ENCODE results near the gene MAST4.

MAST4 gene

DNA sequence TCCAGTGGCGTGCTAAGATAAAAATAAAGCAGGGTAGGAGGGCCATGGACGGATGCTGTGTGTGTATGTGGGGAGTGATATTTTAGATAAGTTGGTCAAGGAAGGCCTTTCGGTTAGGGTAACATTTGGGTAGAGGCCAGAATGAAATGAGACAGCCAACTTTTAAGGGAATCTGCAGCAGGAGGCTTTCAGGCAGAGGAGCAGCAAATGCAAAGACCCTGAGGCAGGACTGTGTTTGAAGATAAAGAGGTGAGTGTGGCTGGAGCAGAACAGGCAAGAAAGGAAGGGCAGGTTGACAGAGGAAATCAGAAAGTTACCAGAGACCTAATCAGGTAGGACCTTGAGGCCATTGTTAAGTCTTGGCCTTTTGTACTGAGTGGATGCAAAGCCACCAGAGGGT, 106.2 kb downstream of the MAST4 start:
- DNase-seq, result no peak

DNA sequence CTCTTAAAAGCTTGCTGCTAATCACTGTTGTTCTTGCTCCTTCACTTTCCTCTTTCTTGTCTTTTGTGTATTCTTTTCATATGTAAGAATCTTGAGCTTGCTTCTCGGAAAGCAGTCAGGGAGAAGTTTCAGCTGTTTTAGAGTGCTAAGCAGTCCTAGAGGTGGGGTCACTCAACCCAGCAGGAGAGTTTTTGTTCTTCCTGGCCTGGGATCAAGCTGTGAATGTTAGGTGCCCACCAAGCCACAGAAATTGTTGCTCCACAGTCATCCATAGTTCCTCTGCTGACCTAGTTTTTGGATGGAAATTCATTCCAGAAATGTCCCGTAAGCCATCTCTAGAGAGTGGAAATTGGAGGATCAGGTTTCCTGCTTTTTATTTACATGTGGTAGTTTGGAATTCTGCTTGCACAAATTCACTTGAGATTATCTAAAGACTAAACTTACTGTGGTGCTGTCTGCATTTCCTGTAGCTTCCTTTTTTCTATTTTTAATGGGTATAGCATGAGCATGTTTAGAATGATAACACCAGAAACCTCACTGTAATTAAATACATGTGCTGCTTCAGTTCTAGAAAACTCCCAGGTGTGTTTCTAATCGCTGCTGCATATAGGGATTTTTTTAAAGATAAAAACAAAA, 108.7 kb downstream of the MAST4 start:
- no peak for DNase-seq

DNA sequence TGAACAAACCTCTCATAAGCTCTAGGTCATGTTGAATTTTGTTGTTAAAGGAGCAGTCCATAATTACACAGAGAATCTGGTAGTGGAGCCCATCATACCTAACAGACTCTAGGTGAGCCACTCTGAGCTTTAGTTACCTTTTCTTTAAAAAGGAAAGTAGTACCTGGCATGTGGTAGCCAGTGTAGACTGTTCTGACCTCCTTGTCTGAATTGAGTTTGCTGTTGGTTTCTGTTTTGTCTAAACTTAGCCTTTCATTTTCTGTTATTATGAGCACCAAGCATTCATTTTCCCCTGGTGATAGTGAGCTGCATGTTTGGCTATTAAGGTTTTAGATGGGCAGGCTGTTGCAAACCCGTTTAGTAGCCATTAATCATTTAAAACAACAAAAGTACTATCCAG, 112.2 kb downstream of the MAST4 start:
- DNase-seq, result no peak

- DNase-seq, result no peak
Measured at GRCh38 chr5:66710557-66711088, 114.4 kb downstream of the MAST4 start.

DNA sequence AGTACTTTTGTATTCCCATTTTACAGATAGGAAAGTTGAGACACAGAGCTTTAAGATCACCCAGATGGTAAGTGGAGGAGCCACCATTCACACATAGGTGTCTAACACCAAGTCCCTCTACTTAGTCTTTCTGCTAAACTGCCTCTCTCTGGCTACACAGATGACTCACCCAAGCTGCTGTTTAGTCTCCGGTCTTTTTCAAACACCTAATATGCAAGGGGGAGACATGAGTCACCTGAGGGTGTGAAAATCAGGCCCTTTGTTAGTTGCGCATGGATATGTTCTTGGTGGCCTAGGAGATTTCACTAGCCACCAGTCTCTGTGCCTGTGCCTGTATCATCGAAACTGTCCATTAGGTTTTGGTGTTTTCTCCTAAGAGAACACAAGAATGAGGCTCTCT, 117.8 kb downstream of the MAST4 start:
- no peak for DNase-seq

- no peak for DNase-seq
Measured at GRCh38 chr5:66717455-66718373, 121.5 kb downstream of the MAST4 start.

GRCh38 chr5:66718374-66719002, 122.3 kb downstream of the MAST4 start:
- DNase-seq, result no peak

- DNase-seq, result no peak
Measured at GRCh38 chr5:66720780-66721179, 124.6 kb downstream of the MAST4 start.

GRCh38 chr5:66722686-66723085, 126.5 kb downstream of the MAST4 start:
- DNase-seq, result no peak

- no peak for DNase-seq
Measured at GRCh38 chr5:66724349-66725139, 128.4 kb downstream of the MAST4 start.

DNA sequence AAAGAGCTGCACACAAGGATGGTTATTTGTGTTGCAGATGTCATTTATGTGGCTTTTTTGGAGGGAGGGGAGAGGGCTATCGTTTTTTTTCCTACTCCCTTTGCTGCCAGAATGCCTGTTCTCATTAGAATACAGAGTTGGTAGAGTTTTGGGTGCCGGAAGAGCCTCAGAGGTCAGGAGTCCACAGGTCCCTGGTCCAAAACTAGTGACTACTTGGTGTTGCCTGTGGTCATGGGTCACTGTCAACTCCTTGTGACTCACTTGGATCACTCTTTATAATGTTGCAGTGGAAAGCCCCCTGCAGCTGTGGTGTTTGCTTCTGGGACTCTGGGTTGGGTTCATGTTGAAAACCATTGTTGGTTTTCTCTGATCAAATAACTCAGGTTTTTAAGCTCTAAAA, 131.4 kb downstream of the MAST4 start:
- DNase-seq, result no peak

GRCh38 chr5:66728049-66728448, 131.9 kb downstream of the MAST4 start:
- DNase-seq, result no peak

- no peak for DNase-seq
Measured at GRCh38 chr5:66737096-66737495, 140.9 kb downstream of the MAST4 start.

DNA sequence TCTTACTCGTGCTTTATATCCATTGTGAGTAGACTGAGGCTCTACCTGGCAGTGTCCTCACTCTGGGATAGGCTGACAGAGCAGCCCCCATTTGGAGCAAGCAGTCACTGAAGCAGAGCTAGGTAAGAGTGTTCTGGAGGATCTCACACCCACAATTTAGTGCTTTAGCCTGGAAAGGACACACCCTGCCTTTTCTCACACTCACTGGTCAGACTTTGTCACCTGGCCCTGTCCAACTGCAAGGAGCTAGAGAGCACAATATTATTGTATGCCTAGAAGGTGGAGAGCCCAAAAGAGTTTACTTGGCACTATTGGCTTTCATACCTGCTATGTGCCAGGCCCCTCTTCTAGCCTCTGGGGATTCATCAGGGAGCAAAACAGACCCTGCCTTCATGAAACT, 141.9 kb downstream of the MAST4 start:
- DNase-seq, result no peak

DNA sequence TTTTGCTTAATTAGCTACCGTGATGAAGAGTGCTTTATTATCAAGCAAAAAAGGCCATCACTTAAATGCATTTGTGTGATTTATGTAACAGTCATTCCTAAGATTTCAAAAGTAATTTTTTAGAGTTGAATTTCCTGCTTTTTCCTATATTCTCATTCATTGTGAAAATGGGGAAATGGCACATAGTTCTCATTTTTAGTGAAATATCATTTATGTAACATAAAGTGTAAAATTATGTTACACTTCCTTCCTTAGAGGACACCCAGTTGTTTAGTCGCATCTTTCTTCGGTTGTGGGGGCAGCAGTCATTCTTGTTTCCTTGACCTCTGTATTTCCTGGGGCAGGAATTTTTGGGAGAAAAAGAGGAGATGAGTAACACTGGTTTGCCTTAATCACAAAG, 142.8 kb downstream of the MAST4 start:
- no peak for DNase-seq

- DNase-seq, result no peak
Measured at GRCh38 chr5:66739951-66740350, 143.8 kb downstream of the MAST4 start.

DNA sequence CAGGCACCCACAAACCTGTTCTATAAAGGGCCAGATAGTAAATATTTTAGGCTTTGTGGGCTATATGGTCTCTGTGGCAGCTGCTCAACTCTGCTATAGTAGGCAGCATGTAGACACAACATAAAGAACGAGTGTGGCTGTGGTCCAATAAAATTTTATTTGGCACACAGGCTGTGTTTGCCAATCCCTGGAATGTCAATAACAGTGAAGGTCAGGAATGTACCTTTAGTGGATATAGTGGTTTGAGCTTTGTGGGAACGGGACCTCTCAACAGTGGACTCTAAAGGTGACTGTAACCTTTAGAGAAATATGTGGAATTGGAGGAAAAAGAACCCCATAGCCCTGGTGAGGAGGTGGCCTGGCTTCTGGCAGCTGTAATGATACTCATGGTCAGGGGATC, 145.2 kb downstream of the MAST4 start:
- DNase-seq, result no peak

DNA sequence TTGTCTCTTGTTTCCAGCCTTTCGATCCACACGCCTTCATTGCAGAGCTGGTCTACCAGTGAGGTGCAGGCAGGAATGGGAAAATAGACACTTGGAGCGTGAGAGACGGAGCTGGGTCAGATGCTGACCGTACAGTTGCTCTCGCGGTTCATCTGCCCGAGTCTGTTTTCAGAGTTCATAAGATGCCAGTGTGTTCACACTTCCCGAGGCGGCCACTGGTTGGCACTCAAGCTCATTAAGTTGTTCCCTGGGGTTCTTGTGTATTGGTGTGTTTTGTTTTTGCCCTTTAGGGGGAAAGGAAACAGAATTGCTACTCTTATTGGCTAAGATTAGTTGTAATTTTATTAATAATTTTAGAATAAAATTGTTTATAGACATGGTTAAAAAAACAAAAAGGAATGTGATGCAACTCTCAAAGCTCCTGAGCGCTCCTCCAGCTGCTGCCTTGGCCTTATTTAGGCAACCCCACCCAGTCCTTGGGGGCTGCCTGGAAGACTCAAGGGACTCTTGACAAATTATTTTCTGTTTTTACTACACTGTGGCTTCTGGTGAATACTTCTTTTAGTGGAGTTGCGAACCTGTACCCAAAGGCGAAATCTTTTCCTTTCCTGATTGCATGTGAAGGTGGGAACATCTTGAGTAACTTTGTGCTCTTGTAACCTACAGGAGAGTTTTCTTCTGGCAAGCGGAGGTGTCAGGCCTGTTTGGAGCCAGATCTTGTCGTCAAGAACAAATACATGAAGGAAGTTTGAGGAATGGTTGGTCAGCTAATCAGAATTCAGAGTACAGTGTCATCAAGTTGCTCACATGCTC, 146.1 kb downstream of the MAST4 start:
- DNase-seq, result no peak

GRCh38 chr5:66742896-66743247, 146.7 kb downstream of the MAST4 start:
- no peak for DNase-seq

DNA sequence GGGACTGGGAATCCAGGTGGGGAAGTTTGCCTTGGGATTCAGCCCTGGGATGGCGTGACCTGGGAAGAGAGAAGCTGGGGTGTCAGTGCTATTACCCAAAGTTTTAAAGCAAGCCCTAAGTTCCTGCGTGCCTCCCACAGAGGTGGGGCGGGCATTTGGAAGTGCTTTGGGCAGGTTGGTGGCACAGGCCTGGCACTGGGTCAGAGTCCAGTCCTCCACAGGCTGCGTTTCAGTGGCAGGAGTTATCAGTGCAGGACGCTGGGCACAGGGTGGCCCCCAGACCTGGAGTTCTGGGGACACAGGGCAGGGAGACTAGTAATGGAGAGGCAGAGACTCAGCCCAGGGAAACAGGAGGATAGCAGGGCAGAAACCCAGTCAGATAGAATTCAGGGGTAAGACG, 147.2 kb downstream of the MAST4 start:
- DNase-seq, result no peak

DNA sequence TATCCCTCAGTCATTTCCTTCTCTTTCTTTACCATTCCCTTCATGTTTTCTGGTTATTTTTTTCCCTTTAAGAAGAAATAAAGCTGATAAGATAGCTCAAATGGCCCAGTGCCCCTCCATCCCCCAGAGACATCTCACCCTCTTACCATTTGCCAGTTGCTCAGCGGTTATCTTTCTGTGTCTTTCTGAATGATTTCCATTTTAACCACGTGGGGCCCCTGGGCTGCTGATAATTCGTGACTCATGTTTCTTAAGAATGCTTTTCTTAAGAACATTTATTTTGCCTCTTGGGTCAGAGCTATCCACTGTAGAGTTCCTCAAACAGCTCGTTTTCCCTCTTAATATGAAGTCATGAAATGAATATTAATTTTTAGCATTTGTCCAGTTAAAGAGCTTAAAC, 147.8 kb downstream of the MAST4 start:
- no peak for DNase-seq

- no peak for DNase-seq
Measured at GRCh38 chr5:66745297-66745696, 149.1 kb downstream of the MAST4 start.
